ENCODE measurements around the gene CAPG. TPM values are rescaled to one million over a fixed set of nuclear protein-coding genes. Genes with fewer than 3 reads are reported as not detected.
"Not testable (repeated sequence)": the region's sequence is repeated elsewhere in the genome, so short reads cannot be mapped to it uniquely, and the experiment has no call there.

Gene CAPG
- total RNA-seq, 2 donors from 2014 or later: 80.7 to 96.1 TPM

- TF ChIP-seq CTCF (IDR thresholded peaks at IDR 0.05) (no peak), POLR2A (IDR thresholded peaks at IDR 0.05) (no peak), POLR2AphosphoS5 (IDR thresholded peaks at IDR 0.05) (no peak)
- intact Hi-C loops (cut with DNase I): no loop called here
- H3K36me3 ChIP-seq: no peaks in the 10 kb centered on the region
- WGBS: 78% methylated on average over 4 of the region's 4 CpGs
- H3K27ac ChIP-seq: no peak overlapping the region
- H3K4me3 ChIP-seq: no peak overlapping the region
- no peaks in the 10 kb centered on the region for H3K9me3 ChIP-seq
- H3K4me1 ChIP-seq (replicated peaks): peaks cover 6% of the 10 kb centered on the region
- H3K27me3 ChIP-seq (replicated peaks; ENCODE audit: insufficient read depth): no peaks in the 10 kb centered on the region
- no peak for DNase-seq (ENCODE audit: low spot score)
These were observed 31.7 kb upstream of the CAPG start for GRCh38 chr2:85441864-85442263.

- intact Hi-C loops (cut with DNase I): no loop called here
- Histone ChIP-seq H3K4me3 (no peak overlapping the region), H3K4me1 (replicated peaks) (peaks cover 4% of the 10 kb centered on the region), H3K27ac (no peak overlapping the region), H3K9me3 (no peaks in the 10 kb centered on the region), H3K27me3 (replicated peaks; ENCODE audit: insufficient read depth) (no peaks in the 10 kb centered on the region), H3K36me3 (no peaks in the 10 kb centered on the region)
- 75% methylated on average over 5 of the region's 5 CpGs for WGBS
- DNase-seq (ENCODE audit: low spot score): no peak
- TF ChIP-seq POLR2A (IDR thresholded peaks at IDR 0.05): no peak
- TF ChIP-seq CTCF (IDR thresholded peaks at IDR 0.05): no peak
- no peak for TF ChIP-seq POLR2AphosphoS5 (IDR thresholded peaks at IDR 0.05)
These were observed 30.6 kb upstream of the CAPG start for GRCh38 chr2:85440729-85441128.

DNA sequence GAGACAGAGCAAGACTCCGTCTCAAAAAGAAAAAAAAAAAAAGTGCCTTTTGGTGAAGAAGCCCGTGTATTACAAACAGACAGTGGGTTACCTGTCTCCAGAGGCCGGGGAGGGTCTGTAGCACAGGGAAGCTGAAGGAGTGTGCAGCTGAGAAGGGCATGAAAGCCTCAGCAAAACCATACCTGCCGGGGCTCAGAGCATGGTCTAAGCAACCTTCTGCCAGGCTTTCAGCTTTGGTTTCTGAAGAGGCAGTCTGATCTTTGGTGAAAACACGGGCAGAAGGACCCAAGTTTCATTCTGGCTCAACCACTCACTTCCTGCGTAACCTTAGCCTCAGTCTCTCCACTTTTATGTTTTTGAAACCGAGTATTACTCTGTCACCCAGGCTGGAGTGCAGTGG is 29.8 kb upstream of the CAPG start:
- WGBS: 90% methylated on average over 7 of the region's 7 CpGs
- TF ChIP-seq CTCF (IDR thresholded peaks at IDR 0.05): no peak
- no peak for TF ChIP-seq POLR2A (IDR thresholded peaks at IDR 0.05)
- TF ChIP-seq POLR2AphosphoS5 (IDR thresholded peaks at IDR 0.05): no peak
- DNase-seq (ENCODE audit: low spot score): no peak
- Histone ChIP-seq H3K4me1 (replicated peaks) (peaks cover 4% of the 10 kb centered on the region), H3K36me3 (no peaks in the 10 kb centered on the region), H3K9me3 (no peaks in the 10 kb centered on the region), H3K27ac (no peak overlapping the region), H3K27me3 (replicated peaks; ENCODE audit: insufficient read depth) (no peaks in the 10 kb centered on the region), H3K4me3 (no peak overlapping the region)
- intact Hi-C loops (cut with DNase I): no loop called here

GRCh38 chr2:85439569-85439968 is 29.4 kb upstream of the CAPG start:
- H3K4me1 ChIP-seq (replicated peaks); H3K27ac ChIP-seq; H3K36me3 ChIP-seq; H3K27me3 ChIP-seq (replicated peaks; ENCODE audit: insufficient read depth); H3K9me3 ChIP-seq; DNase-seq (ENCODE audit: low spot score); H3K4me3 ChIP-seq; intact Hi-C loops (cut with DNase I): not testable (repeated sequence)
- 92% methylated on average over 9 of the region's 9 CpGs for WGBS

DNA sequence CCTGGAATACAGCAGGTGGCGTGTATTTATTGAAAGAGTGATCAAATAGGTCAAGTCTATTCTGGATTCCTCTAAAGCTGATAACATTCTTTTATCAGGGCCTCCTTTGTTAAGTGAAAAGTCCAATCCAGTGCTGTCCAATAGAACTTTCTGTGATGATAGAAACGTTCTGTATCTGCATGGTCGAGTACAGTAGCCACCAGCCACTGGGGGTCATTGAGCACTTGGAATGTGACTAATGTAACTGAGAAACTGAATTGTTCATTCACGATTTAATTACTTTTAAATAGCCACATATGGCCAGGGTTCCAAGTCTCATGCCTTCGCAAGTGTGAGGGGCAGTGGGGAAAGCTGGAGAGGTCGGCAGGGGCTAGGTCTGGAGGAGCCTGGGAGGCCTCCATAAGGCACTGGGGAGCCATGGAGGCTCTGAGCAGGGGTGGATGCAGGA is 28.9 kb upstream of the CAPG start:
- intact Hi-C loops (cut with DNase I): no loop called here
- Histone ChIP-seq H3K27ac (peak overlapping the region; percentile 90 to 93), H3K9me3 (no peaks in the 10 kb centered on the region), H3K36me3 (no peaks in the 10 kb centered on the region), H3K4me1 (replicated peaks) (peaks cover 4% of the 10 kb centered on the region), H3K27me3 (replicated peaks; ENCODE audit: insufficient read depth) (no peaks in the 10 kb centered on the region), H3K4me3 (no peak overlapping the region)
- no peak for TF ChIP-seq POLR2AphosphoS5 (IDR thresholded peaks at IDR 0.05)
- TF ChIP-seq CTCF (IDR thresholded peaks at IDR 0.05): no peak
- no peak for TF ChIP-seq POLR2A (IDR thresholded peaks at IDR 0.05)
- 87% methylated on average over 6 of the region's 6 CpGs for WGBS
- no peak for DNase-seq (ENCODE audit: low spot score)
